NK-92 (cell line): ENCODE data around the gene BCAR3.

Experiments used
- DNase-seq: peaks from one replicate; lab custom pipeline; 2025; ENCODE audit not compliant: unreplicated experiment; lab: John Stamatoyannopoulos, UW

BCAR3 gene

GRCh38 chr1:93640656-93641440, 40.8 kb downstream of the BCAR3 start:
- no peak for DNase-seq

- no peak for DNase-seq
These were observed 42.7 kb downstream of the BCAR3 start for GRCh38 chr1:93638981-93639380.

DNA sequence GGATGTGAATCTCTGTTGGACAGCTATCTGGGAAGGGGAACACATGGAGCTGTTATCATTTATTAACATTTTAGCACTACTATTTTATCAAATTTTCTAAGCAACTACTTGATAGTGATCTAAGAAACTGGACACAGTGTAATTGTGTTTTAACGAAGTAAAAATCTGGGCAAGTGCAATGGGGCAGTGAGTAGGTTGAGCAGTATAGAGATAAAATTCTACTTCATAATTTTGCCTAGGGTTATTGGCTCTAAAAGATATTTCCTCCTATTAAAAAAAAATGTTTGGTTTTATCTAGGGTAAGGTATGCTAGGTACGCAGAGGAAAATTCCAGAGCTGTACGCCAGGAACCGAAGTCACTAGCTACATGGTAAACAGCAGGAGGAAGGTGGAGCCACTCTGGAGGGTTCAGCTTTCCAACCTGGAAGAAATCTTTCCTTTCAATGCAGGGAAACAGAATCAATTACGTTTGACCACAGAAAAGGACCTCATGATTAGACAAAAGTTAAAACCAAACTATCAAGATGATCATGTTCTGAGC, 43.3 kb downstream of the BCAR3 start:
- DNase-seq, result no peak

GRCh38 chr1:93636712-93637111, 44.9 kb downstream of the BCAR3 start:
- no peak for DNase-seq

DNA sequence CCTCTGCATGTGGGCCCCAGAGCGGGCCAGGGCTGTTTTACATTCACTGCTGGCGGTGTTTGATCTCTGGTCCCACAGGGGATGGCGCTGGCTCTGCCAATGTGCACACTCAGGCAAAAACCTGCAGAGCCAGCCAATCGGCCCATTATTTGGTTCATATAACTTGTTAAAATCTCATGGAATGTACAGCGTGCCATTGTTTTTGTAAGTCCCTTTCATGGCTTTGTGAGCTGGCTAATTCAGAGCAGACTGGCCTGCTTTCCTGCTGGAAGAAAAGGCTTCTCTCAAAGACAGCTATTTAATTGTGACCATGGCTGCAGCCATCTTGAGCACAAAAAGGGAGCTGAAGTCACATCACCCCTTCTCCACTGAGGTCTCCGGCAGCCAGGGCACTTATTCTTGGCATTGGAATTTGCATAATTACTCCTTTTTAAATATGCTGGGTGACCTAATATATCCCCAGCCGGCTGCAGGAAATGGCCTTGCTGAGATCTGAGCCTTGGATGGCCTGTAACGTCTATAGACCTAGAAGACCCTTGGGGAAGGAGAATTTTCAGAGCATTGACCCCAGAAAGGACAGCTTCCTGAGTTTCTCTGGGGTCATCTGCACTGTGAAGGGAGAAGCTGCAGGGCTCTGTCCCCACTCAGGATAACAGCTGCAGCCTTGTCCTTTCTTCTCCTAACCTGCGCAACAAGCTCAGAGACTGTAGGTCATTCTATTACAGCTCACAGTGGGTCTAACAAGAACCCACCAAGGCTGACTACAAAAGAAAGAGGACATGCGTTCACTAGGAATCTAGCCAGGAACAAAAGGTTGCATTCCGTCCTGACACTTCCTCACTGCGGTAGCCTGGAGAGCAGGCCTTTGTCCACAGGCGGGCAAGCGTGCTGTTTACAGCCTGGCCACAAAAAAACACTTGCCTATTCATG, 45.8 kb downstream of the BCAR3 start:
- DNase-seq, result no peak

DNA sequence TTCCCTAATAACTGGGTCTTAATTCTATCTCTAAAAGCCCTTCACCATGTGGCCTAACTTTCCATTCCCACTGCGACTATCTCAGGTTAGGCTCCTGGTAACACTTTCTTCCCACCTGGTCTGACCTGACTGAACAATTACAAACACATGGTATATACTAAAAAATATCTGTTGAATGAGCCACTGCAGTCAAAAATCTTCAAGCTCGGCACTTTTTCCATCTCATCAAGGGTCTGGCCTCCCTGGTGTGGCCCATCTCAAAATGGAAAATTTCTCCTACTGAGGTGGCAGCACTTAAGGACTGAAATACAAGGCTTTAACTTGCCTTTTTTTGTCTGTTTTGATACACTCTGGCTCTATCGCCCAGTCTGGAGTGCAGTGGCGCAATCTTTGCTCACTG, 48.3 kb downstream of the BCAR3 start:
- DNase-seq, result no peak

- no peak for DNase-seq
These were observed 49.8 kb downstream of the BCAR3 start for GRCh38 chr1:93631626-93632365.

DNA sequence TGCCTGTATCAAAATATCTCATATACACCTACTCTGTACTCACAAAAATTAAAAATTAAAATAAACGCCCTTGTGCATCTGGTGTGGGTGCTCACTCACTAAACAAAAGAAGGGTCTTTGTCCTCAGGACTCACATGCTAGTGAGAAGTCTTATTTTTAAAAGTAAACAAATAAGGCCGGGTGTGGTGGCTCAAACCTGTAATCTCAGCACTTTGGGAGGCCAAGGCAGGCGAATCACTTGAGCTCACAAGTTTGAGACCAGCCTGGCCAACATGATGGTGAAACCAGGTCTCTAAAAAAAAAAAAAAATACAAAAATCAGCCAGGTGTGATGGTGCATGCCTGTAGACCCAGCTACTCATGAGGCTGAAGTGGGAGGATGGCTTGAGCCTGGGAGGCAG, 51.5 kb downstream of the BCAR3 start:
- no peak for DNase-seq

DNA sequence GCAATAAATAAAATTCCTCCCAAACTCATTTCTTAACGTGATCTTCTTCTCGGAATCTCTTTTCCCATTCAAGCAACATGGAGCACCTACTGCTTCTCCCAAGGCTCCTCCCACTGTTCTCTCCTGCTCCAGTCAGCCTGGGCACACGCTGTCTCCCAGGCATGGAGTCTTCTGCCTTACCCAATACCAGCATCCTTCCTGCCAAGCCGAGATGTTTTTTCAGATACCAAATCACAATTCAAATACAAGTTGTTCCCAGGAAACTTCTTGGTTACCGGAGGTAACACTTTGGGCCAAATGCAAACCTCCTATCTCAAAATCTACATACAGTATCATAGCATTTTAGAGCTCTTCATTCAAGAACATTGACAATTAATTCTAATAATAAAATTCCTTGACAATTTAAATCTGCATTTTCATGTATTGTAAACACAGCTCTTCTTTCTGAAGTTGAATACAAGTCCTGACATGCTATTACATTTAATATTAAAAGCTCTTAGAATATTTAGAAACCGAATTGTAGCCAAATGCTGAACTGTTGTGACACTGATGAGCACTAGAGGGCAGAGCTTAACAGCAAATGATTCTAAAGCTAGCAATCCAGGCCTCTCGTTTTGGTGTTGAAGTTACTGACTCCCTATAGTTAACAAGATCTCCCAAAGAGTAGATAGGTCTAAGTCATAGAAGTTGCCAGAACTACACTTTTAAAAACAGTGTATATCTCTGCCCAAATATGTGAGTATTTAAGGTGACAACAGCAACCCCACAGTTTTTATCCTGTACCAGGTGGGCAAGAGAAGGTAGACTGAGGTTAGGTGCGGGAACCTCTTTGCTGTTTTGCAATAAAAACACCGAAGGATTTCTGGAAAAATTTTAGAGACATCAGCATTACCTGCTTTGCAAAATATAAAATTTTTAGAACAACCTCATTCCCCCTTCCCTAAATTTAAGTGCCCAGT, 52.3 kb downstream of the BCAR3 start:
- no peak for DNase-seq

GRCh38 chr1:93628681-93629080, 53.0 kb downstream of the BCAR3 start:
- DNase-seq, result no peak

DNA sequence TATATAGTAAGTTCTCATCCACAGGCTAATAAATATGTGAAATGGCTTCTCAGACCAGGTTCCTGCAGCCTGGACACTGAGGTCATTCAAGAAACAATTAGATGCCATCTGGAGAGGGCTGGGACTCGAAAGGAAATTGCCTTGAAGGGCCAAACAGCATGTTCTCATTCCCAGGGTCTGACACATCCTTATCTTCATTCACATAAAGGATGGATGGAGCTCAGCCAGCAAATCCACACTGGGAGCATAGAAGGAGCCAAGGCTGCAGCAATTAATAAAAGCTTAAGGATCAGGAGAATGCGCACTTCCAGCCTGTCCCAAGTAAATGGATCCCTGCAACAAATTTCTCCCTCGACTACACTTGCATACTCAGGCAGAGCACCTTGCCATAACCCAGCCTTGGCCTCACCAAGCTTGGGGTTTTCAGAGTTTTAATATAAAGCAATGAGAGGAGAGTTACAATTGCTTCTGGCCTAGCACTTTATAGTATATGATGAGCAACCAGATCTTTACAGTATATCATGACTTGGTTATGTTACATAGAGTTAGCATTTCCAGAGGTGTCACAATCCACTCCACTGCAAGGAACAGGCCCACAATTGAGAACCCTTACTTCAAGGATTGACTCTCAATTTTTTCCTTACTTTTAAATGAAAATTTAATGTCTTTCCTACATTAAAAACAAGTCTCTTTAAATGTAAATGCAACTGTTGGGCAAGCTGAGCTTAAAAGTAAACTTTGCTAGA, 55.9 kb downstream of the BCAR3 start:
- no peak for DNase-seq

DNA sequence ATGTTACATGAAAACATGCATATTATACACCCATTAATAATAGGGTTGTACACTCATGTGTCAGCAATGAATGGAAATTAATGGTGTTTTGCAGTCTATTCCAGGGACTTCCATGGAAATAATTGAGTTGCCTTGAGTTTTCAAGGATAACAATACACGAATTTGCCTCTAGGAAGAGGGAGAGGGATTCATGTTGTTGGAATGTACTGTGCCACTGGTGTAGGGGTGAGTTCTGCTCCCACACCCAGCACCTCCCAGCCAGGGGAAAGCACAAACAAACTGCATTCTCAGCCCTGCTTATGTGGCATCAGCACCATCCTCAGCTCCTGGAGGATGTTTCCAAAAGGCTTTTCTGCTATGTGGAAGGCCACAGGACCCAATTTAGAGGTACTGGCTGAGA, 57.8 kb downstream of the BCAR3 start:
- DNase-seq, result no peak

- DNase-seq, result no peak
These were observed 58.2 kb downstream of the BCAR3 start for GRCh38 chr1:93623436-93623835.

DNA sequence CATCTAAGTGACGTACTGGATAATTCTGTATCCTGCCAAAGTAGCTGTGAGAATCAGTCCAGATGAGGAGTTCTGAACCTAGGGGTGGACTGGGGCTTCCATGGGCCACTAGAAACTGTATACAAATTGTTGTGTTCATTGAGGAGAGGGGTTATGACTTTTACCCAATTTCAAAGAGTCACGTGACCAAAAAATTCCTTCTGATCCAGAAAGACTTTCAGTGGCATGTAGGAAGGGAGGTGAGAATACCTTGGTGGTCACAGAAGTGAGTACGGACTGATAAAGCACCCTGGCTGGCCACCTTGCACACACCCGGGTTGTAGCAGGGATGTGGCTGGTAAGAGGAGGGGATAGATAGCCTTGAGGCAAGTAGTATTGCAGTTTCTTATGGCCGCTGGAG, 60.4 kb downstream of the BCAR3 start:
- DNase-seq, result no peak

DNA sequence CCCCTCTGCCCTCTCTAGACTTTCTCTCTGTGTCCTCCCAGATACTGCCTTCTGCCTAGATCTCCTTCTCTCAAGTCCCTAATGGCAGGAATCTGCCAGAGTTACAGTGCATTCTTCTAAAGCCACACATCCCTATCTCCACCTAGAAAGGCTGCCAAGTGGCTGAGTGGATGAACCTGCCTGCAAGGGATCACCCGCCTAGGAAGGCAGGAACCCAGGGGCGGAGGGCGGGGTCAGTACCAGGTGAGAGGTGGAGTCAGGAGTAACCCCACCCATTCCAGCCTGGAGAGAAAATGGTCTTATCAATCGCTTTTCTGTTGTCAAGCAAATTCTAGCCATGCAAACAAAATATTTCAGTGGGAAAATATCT, 60.8 kb downstream of the BCAR3 start:
- no peak for DNase-seq

- no peak for DNase-seq
These were observed 61.3 kb downstream of the BCAR3 start for GRCh38 chr1:93620172-93620840.

GRCh38 chr1:93619507-93620171, 62.0 kb downstream of the BCAR3 start:
- no peak for DNase-seq
